Activated CD4-positive, alpha-beta T cell treated with anti-CD3 and anti-CD28 coated beads, Interleukin-2, amount 50 U/mL, for 24 hours (primary cell): ENCODE results near the gene STK4.
A peak's percentile ranks its signal among the peaks of the same experiment; 100 is the strongest.

Experiments
- DNase-seq, 2 donors: peaks; one replicate each; pipeline ENCODE4 v3.0.0-alpha.2; 2020; ENCODE audit warnings: low read depth in 1 of 2, low spot score in 1 of 2

The STK4 gene

DNA sequence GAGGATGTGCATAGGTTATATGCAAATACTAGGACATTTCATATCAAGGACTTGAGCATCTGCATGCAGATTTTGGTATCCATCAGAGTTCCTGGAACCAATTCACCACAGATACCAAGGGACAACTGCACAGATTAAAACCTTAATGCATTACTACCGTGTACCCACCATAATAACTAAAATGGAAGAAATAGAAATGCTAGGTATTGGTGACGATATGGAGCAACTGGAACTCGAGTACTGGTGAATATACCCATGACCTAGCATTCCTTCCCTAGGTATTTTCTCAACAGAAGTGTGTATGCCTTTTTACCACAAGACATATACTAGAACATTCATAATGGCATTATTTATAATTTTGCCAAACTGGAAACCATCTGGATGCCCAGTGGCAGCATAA lies 116.2 kb downstream of the STK4 start:
- DNase-seq = no peak

DNA sequence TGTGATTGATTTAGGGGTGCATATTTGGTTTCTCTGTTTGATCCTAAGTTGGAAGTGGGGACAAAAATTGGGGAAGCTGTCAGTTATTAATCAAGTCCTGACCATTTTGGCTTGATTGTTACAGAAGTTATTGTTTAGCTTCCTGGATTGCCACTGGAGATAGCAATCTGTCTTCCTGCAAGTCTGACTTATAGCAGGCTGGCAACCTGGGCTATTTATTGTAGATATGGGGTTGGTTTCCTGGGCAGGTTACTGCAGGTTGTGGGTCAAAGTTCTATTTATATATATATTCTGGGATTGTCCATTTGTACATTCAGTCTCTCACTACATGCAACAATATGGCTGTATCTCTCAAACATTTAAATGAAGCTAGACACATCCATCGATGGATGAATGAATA lies 116.8 kb downstream of the STK4 start:
- DNase-seq = no peak

DNA sequence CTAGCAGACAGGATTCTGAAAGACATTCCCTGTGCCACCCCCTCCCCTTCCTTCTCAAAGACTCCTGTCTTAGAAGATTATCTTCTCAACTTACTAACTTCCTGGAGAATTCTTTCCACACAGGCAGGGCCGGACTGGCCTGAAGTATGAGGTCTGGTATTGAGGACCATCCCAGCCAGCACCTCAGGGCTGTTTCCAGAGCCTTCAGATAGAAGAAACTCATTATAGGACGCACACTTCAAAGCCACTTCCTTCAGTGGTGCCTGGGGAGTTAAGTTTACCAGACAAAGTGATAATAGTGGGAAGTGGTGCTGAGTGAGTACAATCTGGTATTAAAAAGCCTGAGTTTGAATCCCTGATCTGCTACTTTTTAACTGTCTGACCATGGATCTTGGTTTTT lies 119.0 kb downstream of the STK4 start:
- DNase-seq = no peak

DNA sequence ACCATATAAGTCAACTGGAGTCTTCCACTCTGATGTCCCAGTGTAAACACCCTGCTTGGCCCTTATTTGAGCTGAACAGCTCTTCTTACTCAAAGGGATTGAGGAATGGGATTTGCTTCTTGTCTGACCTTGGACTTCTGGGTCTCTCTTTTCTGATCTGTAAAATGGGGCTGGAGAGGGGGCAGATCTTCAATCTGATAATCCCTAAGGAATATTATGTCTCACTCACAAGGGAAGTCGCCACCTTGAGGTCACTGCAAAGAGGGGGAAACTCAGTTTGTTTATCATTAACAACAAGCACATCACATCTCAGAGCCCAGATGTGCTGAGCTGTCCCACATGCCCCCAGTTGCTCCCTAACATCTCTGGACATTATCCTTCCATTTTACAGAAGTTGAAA lies 119.6 kb downstream of the STK4 start:
- no peak for DNase-seq

DNA sequence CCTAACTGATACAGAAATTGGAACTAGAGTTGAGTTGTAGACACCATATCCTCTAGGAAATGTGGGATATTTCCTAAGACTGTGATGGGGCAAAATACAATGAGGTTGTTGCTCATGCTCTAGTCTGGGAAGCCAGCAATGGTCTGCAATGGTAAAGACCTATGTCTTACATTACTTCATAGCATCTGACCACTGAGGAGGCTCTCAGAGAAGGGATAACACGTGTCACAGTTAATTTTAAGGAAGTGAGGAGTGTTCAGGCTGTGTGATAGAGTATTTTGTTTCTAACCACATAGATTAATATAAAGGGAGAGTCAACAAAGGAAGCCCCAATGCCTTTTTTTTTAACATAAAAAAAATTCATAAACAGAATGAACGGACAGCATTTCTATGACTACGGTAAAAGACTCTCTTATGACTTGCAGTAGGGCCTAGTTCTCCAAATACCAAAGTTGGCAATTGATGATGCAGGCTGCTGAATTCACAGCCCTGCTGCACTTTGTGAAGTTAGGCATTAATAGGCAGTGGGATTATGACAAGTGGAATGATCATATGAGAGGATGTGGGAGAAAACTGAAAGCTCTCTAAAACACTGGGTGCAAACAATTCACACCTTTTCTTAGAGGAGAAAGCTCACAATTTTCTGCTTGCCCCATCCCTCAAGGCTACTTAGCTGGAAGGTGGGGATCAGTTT lies 120.9 kb downstream of the STK4 start:
- no peak for DNase-seq

DNA sequence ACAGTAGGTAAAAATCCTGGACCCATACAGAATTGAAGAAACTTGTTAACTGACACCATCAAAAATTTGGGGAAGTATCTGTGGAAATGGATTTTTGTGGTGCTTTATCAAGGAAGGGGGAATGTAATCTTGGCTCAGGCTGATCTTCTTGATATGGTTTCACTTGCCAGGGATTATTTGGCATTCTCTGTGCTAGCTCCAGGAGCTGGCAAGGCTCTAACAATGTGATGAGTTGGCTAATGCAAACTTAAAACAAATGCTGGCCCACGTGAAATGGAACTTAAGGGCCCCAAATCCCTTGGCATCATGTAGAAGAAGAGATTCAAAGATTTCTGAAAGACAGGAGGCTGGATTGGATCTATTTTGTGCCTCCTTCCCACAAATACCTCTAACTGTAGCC lies 121.5 kb downstream of the STK4 start:
- no peak for DNase-seq

DNA sequence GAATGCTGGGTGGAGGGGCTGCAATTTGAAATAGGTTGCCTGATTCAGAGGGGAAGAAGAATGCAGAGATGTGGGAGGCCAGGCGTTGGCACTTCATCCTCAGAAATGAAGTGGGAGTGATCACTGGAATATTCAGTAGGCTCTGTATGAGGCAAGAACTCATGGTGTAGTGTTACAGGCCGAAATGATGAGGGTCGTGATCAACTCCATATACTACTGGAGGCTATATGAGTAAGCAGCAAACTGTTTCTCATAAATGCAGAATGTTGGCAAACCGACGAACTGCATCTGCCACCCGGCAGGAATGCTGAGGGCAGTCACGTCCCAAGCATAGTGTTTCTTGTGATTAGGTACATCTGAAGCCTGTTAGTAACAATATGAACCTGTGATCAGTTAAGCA lies 121.9 kb downstream of the STK4 start:
- DNase-seq = no peak

DNA sequence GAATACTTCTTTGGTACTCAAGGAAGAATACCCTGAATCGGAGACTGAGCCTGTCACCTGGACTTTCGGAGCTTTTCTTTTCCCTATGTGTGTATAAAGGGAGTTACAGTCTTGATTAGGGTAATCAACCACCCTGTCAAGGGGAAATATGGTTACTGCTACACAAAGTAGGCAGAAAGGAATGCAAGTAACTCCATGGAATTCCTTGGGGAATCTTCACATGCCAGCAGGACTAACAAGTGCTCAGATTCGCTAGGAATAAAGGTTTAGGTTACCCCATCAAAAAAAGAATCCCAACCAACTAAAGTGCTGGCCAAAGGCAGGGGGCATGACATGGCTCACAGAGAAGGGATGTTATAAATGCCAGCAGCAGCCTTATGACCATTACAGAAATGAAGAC lies 124.2 kb downstream of the STK4 start:
- DNase-seq = no peak

DNA sequence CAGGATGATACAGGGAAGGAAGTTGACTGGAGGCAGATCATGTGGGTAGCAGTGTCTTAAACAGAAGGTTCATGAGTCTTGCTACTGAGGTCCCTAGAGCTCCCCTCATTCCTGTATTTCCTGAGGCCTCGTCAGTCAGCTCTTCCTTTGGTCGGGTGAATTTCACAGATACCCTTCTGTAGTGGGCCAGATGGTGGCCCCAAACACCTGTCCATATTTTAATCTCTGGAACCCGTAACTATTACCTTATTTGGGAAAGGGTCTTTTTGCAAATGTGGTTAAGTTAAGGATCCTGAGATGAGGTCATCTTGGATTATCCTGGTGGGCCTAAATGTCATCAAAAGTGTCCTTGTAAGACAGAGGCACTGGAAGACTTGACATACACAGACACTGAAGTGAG lies 125.1 kb downstream of the STK4 start:
- no peak for DNase-seq

DNA sequence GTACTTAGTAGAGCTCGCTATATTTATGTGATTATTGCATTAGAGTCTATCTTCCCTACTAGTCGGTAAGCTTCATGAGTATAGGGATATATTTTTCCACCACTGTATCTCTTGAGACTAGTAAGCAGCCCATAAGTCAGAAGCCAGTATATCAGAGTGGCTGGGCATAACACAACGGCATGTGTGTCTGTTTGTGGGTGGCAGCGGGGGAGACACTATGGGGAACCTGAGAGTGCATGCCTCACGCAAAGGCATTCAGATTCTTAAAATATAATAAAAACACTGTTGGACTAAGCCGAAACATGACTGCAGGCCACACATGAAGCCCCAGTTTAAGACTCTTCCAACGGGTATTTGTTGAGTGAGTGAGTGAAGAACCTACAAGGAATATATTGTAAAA lies 126.6 kb downstream of the STK4 start:
- DNase-seq = no peak

DNA sequence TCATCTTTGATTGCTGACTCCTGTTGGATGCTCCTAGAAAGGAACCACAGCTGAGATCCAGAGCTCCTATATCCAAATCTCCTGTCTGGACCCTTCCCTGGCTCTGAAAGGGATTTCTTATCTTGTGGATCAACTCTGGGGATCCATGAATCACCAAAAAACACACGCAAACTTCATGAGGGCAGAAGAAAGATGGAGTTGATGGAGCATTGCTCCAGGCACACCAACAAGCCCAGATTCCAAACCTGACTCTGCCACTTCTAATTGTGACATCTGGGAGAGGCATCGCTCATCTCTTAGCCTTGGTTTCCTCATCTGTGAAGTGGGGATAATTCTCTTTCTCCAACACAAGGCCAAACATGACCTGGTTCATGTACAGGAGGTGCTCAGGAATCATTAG lies 127.9 kb downstream of the STK4 start:
- DNase-seq = no peak

DNA sequence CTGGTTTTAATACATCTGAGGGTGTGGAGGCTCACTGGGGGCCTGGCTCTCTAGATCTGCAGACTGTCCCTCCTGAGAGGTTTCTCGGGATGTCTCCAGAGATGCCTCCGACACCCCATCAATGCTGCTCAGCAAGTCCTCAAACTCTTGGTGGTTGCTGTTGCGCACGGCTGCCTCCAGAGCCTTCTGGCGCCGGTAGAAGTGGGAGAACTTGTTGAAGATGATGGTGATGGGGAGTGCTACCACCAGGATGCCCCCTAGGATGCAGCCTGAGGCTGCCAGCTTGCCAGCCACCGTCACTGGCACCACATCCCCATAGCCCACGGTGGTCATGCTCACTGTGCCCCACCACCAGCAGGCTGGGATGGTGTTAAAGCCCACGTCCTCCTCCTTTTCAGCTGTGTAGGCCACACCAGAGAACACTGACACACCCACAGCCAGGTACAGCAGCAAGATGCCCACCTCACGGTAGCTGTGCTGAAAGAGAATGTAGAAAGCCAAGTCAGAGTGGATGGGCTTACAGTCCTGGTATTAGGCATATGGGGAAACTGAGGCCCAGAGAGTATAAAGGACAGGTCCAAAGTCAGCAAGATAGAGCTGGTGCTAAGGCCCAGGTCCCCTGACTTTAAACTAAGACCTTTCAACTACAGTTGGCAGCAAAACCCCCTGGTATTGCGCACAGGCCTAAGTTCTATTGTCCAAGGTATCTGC lies 128.7 kb downstream of the STK4 start:
- no peak for DNase-seq

DNA sequence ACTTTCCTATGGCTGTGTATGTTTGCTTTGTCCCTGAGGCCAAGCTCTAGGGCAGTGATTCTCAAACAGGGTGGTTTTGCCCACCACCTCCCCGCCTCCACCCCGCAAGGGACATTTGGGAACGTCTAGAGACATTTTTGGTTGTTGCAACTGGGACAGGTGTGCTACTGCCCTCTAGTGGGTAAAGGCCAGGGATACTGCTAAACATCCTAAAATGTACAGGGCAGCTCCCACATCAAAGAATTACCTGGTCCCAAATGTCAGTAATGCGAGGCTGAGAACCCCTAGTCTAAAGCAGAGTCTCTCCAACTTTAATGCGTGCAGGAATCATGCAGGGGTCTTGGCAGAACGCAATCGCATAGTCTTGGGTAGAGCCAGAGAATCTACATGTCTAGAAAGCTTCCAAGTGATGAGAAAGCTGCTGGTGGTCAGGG lies 129.5 kb downstream of the STK4 start:
- DNase-seq = peak in 1 of 2 donors; percentile 47

DNA sequence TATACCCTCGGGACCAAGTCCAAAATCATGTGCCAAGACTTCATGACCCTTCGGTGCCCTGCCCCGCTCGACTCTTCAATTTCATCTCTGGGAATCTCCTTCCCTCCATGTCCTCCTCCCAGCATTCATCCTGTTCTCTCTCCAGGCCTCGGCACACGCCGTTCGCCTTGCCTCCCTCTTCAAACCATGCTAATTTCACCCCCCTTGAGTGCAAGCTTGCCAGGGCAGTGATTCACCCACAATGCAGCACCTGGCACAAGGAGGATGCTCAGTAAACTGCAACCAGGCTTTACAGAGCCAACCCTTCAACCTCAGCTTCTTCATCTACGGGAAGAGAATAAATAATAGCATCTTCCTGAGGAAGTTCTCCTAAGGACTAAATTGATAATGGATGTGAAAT lies 130.5 kb downstream of the STK4 start:
- DNase-seq = no peak

DNA sequence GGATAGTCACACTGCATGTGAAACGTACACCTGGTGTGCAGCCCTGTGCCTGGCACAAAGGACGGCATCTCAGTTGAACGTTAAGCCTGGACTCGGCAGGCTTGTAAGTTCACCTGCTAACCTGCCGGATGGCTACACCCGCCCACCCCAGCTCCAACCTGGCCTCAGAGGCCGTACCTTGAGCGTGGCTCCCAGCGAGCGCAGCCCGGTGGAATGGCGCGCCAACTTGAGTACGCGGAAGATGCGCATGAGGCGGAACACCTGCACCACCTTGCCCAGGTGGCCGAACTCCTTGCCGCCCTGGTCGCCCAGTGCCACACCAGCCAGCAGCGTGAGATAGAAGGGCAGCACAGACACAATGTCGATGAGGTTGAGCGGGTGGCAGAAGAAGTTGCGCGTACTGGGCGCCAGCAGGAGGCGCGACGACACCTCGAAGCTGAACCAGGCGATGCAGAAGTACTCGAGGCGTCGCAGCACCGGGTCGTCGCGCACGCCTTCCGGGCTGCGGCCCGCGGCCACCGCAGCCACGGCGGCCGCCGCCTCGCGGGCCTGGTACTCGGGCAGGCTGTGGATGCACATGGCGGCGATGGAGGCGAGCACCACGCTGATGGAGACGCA lies 131.3 kb downstream of the STK4 start:
- DNase-seq = peak in 1 of 2 donors; percentile 16

DNA sequence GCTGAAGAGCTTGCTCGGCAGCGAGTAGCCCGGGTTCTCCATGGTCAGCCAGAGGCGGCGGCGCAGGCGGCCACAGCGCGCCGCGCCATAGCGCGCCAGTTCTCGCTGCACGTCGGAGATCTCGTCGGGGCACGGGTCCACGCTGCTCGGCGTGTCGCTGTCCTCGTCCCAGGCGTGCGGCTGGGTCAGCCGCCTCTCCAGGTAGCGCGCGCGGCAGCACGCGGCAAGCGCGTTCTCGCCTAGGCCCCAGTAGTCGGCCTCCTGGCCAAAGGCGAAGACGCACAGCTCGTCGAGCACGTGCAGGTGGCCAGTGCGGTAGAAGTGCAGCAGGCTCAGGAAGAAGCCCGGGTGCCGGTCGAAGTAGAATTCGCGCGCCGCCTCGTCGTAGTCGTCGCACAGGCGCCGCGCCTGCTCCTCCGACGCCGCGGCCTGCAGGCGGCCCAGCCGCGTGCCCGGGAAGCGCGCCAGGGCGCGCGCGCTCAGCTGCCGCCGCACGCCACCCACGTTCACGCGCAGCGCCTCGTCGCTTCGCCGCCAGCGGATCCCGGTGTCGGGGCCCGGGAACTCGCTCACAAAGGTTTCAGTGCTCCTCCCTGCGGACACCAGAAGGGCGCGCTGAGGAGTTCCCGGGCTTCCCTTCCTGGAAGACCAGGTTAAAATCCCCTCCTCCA lies 131.9 kb downstream of the STK4 start:
- no peak for DNase-seq

DNA sequence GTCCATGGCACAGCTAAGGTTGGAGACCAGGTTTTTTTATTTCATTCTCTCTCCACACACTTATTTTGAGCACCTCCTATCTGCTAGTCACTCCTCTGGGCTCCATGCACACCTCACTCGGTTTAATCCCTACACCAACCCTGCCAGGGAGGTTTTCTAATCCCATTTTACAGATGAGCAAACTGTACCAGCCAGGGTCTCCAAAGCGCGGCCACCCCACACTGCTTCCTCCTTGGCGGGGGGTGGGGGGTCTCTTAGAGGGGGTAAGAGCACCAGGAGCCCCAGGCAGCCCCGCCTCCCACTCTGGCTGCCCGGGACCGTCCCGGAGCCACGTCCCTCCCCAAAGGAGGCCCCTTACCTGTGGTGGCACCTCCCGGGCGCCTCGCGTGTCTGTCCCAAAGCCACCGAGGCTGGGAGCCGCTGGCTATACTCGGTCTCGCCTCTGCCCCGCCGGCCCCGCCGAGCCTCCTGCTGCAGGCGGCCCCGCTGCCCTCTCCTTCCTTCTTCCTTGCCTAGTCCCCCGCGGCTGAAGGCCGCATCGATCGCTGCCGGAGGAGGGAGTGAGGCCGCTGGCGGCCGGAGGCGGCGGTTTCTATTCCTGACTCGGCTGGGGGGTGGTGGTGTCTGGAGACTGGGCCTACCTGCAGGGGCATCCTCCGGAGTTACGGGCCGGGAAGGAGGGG lies 134.4 kb downstream of the STK4 start, which contains the start of gene KCNS1:
TSS of gene KCNS1 (minus strand) at position 565 of the 683 bp plus-strand sequence. CDS start 1,891 bp downstream, outside the sequence.
- DNase-seq = no peak

DNA sequence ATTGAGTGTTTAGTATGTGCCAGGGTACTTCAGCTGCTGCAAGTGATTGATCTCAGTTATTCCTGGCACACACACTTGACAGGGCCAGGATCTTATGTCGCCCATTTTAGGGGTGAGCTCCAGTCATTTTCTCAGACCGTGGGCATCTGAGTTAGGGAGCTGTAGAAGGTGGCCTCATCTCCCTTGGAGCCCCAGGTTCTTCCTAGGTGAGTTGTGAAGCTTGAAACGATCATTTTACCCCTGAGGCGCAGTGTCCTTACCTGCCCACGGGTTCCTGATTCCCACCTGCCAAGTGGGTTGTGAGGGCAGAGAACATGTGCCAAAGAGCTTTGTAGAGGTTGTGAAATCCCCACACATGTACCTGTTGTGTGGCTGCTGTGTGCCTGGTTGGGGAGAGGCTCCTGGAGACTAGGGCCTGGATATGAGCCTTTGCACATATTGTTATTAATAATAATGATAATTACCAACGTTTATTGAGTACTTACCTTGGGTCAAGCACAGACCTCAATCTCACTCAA lies 135.1 kb downstream of the STK4 start:
- no peak for DNase-seq

DNA sequence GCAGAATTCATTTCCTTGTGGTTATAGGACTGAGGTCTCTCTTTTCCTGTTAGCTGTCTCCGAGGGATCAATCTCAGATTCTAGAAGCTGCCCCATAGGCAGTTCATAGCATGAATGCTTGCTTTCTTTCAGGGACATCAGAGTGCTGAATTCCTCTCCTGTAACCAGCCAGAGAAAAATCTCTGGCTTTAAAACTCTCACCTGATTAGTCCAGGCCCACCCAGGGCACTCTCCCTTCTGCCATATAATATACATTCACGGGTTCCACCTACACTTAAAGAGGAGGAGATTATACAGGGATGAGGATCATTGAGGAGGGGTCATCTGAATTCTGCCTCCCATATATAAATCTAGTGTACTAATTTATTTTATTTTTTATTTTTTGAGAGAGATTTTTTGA lies 136.8 kb downstream of the STK4 start:
- no peak for DNase-seq

DNA sequence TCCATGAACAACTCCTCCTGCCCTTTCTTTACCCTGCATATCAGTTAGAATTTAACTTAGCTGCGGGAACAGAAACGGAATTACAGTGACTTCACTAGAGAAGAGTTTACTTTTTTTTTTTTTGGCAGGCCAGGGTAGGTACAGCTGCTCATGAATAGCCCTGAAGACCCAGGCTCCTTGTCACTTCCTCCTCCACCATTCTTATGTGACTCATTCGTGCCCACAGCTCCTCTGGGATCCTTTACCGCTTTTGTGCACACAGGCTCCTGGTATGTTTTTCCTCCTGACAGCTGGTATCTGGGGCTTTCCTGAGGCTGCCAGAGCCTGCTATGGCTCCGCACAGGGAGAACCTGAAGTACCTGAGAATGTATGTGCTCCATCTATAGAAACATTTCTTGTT lies 138.5 kb downstream of the STK4 start:
- DNase-seq = no peak

DNA sequence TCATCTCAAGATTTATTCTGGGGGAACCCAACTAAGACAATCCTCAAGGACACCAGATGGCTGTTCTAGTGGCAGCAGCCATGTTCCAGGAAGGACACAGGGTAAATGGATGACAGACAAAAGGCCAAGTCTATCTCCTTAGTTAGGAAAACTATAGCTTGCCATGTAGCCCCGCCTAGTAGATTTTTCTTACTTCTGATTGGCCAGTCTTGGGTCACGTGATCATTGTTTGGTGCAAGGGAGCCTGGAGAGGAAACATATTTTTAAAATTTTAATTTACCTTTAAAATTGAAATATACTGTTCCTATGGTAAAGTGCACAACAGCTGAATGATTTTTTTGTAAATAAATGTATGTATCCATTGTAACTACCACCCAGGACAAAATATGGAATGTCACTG lies 139.0 kb downstream of the STK4 start:
- DNase-seq = no peak
